NCI-H2107 (cell line): ENCODE measurements around the gene CLCA1.

Experiments
- DNase-seq: peaks from one replicate; lab custom pipeline; 2025; lab: John Stamatoyannopoulos, UW

The CLCA1 gene, protein sequence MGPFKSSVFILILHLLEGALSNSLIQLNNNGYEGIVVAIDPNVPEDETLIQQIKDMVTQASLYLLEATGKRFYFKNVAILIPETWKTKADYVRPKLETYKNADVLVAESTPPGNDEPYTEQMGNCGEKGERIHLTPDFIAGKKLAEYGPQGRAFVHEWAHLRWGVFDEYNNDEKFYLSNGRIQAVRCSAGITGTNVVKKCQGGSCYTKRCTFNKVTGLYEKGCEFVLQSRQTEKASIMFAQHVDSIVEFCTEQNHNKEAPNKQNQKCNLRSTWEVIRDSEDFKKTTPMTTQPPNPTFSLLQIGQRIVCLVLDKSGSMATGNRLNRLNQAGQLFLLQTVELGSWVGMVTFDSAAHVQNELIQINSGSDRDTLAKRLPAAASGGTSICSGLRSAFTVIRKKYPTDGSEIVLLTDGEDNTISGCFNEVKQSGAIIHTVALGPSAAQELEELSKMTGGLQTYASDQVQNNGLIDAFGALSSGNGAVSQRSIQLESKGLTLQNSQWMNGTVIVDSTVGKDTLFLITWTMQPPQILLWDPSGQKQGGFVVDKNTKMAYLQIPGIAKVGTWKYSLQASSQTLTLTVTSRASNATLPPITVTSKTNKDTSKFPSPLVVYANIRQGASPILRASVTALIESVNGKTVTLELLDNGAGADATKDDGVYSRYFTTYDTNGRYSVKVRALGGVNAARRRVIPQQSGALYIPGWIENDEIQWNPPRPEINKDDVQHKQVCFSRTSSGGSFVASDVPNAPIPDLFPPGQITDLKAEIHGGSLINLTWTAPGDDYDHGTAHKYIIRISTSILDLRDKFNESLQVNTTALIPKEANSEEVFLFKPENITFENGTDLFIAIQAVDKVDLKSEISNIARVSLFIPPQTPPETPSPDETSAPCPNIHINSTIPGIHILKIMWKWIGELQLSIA

DNA sequence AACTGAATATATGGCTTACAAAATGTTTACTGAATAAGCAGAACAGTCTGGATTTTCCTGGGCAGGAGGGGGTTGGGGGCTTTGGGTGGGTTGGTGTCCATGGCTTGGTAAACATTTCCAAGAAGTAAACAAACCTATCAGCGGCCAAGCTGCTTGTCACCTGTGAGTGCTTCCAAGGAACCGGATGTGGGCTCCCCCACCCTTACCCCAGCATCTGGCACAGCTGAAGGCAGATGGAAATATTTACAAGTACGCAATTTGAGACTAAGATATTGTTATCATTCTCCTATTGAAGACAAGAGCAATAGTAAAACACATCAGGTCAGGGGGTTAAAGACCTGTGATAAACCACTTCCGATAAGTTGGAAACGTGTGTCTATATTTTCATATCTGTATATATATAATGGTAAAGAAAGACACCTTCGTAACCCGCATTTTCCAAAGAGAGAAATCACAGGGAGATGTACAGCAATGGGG is at the start of gene CLCA1:
Gene CLCA1 (plus strand): TSS at position 427 of the 477 bp plus-strand sequence. CDS start 45 bp downstream, at position 472.
- DNase-seq = no peak

DNA sequence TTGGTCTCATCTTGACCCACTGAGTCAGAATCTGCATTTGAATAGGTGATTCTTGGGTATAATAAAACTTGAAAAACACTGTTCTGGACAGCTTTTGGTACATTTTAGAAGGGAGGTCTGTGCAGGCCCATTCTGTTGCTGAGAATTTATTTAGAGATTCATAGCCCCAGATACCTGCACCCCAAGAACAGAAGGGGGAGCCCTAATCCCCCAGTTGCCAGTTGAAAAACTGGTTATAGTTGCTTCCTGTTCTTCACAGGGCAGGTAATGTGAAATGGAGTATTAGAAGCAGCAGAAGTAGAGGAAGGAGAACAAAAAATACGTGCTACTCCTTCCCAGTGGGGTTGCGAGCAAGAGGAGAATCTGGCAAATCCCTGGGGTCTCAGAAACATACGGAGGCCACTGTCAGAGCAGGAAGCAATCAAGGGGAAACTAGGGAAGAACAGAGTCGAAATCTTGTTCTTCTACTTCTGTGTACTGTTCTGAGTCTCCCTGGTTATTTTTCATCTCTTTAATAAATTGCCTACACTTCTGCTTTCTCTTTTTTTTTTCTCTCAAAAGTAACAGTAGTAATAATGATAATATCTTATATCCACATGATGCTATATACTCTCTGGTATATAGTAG is 49.3 kb upstream of the CLCA1 start:
- DNase-seq = no peak

GRCh38 chr1:86421601-86422280 is 47.0 kb upstream of the CLCA1 start:
- DNase-seq = no peak

- no peak for DNase-seq
Observed at GRCh38 chr1:86423473-86423872, 45.3 kb upstream of the CLCA1 start.

- no peak for DNase-seq
Observed at GRCh38 chr1:86423873-86424272, 44.9 kb upstream of the CLCA1 start, which contains the start of gene CLCA2. TSS of gene CLCA2 (plus strand) at chr1:86424171. CDS start at chr1:86424248, 77 bp downstream.

GRCh38 chr1:86429122-86429725 is 39.5 kb upstream of the CLCA1 start:
- DNase-seq = no peak

DNA sequence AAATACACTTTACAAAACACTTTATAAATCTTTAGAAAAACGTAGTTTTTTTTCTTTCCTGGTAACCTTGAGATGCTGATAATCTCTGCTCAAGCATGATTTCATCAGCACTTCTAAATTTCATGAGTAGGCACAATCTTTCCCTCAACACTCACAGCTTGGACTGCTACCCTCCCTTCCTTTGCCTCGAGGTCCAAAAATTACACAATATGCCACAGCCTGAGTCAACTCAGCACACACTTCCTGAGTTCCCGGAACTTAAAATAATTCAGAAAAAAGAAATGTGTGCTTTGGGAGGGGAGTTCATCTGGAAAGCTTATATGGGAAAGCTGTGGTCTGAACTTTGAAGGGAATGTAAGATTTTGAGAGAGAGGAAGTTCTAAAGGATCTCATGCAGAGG is 38.9 kb upstream of the CLCA1 start:
- DNase-seq = no peak

GRCh38 chr1:86430376-86430775 is 38.4 kb upstream of the CLCA1 start:
- no peak for DNase-seq

DNA sequence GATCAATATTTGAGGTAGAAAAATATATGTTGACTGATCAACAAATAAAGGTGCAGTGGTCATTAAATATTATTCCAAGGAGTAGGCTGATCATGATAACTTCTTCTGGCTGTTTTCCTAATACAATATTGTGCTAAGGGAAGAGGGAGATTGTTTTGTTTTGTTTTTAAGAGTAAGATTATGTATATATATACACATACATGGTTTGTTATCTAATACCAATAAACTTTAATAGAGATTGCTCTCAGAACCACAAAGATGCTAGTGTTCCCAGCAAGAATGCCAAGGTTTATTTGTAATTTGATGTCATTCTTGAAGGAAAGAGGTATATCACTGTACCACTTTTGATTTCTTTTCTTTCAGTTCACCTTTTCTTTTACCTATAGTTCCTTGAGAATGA is 34.7 kb upstream of the CLCA1 start:
- DNase-seq = no peak

- no peak for DNase-seq
Observed at GRCh38 chr1:86435327-86435726, 33.4 kb upstream of the CLCA1 start.

DNA sequence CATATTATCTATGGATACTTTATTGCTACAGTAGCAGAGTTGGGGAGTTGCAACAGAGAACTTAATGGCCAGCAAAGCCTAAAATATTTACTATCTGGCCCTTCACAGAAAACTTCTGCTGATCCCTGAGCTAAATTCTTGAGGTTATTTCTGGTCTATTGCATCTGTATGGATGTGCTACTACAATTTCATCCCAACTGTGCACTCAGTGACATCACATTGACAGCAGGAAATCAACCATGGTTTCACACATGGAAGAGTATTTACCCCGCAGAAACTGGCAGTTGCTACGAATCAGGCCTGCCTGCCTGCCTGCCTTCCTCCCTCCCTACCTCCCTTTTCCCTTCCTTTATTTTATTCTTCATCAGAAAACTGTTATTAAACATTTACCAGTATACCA is 32.7 kb upstream of the CLCA1 start:
- peak; percentile 27 for DNase-seq

GRCh38 chr1:86441581-86441980 is 27.1 kb upstream of the CLCA1 start:
- DNase-seq = peak; percentile 22

DNA sequence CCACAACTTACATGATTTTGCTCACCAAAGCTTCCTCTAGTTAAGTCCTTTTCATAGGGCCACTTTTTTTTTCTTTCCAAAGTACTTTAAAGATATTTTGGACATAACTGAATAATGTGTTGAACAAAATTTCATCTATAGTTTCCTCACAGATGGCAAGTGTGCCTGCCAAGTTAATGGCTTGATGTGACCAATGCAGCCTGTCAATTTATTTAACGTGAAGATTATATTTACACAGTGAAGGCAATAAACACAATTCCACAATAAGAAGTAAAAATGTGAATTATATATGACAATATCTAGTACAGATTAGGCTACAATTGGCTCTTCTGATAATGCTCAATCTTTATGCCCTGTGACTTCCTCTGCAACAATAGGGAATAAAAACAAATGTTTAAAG is 26.7 kb upstream of the CLCA1 start:
- DNase-seq = no peak

DNA sequence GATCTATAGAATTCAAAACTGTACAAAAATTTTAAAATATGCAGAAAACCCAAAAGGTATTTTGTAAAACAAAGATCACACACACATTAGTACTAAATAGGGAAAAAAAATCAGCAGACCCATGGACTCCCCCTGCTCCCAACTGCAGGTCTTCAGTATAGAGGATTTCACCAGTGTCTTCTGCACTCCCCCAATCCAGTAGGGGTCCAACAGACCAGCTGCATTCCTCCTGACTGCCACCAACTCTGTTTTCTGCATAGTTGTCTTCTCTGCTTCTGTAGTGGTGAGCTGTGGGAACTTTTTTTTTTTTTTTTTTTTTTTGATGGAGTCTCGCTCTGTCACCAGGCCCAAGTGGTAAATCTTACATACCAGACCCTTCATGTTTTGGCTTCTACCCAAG is 22.8 kb upstream of the CLCA1 start:
- DNase-seq = no peak

DNA sequence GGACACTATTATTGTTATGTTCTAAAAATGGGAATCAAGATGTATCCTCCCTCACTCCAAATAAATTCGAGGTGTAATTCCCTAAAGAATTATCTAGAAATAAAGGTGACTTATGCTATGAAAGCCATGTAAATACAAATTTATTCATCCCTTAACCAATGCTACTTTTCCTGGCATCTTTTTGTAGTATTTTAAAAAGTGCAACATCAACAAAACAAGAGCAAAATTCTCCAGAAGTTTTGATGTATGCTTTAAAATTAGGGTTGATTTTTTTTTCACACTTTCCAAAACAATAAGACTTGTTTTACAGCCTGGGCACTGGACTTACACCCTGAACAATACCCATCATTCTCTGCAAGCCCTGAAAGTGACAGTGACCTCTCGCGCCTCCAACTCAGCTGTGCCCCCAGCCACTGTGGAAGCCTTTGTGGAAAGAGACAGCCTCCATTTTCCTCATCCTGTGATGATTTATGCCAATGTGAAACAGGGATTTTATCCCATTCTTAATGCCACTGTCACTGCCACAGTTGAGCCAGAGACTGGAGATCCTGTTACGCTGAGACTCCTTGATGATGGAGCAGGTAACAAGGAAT is 21.4 kb upstream of the CLCA1 start:
- no peak for DNase-seq

GRCh38 chr1:86448670-86449069 is 20.1 kb upstream of the CLCA1 start:
- no peak for DNase-seq

DNA sequence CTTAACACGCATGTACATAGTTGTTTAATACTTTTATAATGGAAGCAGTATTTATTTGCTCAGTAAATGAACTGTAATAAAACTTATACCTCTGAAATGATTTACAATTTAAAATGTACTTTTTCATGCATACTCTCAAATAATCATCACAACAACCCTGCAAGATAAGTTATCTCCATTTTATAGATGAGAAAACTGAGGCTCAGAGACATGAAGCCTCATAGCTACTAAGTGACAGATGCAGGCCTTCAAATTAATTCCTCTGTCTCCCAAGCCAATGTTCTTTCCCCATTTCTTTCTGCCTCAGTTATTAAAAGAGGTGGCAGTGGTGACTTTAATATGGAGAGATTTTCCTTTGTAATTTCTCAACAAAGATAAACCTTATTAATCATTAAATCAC is 19.6 kb upstream of the CLCA1 start:
- no peak for DNase-seq

DNA sequence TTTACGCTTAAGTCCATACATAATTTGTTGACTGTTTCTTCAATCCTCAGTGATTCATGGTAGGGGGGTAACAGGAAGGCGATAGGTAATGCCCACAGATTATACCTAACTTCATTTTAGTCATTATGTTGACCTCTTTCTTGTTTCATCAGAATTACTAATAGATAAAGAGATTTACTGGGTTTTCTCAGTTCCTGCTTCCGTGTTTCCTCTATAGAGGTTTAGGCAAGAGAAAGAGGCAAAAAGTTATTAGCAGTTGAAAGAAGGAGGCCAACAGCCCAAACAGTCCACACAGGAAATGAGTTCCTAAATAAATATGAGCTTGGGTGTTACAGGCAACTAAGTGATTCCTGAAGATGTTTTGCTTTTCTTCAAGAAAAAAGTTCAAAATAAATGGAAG is 17.9 kb upstream of the CLCA1 start:
- DNase-seq = no peak

DNA sequence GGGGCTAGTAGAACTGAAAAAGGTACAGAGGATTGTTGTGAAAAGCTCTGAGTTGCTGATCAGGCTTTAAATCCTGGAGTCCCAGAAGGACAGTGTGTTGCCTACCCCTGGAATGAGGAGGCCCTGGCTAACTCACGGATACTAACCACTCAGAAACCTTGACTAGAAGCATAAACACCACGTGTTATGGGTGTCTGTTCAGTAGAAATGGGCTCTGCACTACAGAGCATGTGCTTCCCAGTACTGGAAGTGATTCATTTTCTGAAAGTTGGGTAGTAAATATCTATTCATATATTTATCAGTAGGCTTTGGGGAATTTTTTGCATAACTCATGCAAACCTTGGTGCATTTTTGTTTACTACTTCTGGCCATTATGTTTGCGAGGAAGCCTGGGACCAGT is 15.1 kb upstream of the CLCA1 start:
- DNase-seq = no peak

DNA sequence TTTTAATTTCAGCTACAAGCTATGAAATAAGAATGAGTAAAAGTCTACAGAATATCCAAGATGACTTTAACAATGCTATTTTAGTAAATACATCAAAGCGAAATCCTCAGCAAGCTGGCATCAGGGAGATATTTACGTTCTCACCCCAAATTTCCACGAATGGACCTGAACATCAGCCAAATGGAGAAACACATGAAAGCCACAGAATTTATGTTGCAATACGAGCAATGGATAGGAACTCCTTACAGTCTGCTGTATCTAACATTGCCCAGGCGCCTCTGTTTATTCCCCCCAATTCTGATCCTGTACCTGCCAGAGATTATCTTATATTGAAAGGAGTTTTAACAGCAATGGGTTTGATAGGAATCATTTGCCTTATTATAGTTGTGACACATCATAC is 13.7 kb upstream of the CLCA1 start:
- no peak for DNase-seq

GRCh38 chr1:86460998-86461397 is 7.7 kb upstream of the CLCA1 start:
- DNase-seq = no peak
